ENCODE data around the gene C6orf62. TPM values are rescaled to one million over a fixed set of nuclear protein-coding genes. Genes with fewer than 3 reads are reported as not detected.
"Not testable (repeated sequence)": the region's sequence is repeated elsewhere in the genome, so short reads cannot be mapped to it uniquely, and the experiment has no call there.

C6orf62 gene
- total and polyA plus RNA-seq, 8 donors, result 29.5 to 87.1 (median 39.1) TPM

DNA sequence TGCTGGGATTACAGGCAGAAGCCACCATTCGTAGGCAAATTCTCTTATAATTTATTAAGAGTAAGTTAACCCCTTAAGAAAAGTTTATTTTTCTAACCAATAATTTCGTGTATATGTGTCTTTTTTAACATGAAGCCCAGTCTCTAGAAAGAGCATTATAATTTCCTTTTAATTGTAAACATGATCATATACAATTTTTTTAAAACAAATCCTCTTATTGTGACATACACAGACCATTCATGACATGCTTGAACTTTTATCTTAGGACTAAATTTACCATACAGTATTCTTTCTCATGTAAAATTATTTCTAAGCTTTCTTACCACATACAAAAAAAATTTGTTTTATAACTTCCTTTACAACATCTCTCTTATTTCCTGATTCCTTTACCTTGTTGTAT is 45.3 kb downstream of the C6orf62 start:
- Histone ChIP-seq H3K27ac (no peak overlapping the region), H3K4me3 (no peak overlapping the region), H3K4me1 (peaks cover 0 to 7% (median 2%) of the 10 kb centered on the region in 4 donors), H3K27me3 (no peaks in the 10 kb centered on the region), H3K36me3 (no peaks in the 10 kb centered on the region), H3K9me3 (peaks cover 0 to 13% (median 0%) of the 10 kb centered on the region in 4 donors)
- TF ChIP-seq POLR2A (IDR thresholded peaks at IDR 0.05) (no peak), EP300 (IDR thresholded peaks at IDR 0.05) (no peak), CTCF (IDR thresholded peaks at IDR 0.05) (no peak), POLR2AphosphoS5 (IDR thresholded peaks at IDR 0.05) (no peak)
- DNase-seq, result no peak
- intact Hi-C loops (cut with DNase I; ENCODE audit: low total_unique reads), result no loop called here
- 76 to 91% (median 86%) methylated on average over 2 of the region's 2 CpGs for WGBS, 5 donors

DNA sequence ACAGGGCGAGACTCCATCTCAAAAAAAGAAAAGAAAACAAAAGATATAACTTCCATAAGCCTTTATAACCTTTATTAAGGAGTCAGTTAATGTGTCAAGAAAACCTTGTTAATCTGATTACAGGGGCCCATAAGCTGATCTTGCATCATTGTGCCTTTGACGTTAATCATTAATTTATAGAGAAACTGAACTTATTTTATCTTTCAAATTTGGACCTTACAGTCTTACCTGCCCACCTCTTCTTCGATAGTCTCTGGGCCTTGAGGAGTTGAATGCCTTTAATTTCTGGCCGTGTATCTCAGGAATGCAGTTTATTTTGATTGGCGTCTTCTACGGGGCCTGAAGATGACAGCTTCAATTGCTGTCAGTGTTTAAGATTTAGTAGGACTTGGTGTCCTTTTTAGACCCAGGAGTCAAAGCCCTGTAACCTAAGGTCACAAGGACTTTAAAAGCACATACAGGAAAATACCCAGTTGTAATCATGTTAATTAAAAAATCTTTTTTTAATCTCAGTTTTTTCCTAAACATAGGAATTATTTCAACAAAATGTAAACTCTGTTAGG is 46.3 kb downstream of the C6orf62 start:
- no peaks in the 10 kb centered on the region for H3K36me3 ChIP-seq
- WGBS, 5 donors, result 84 to 92% (median 88%) methylated on average over 6 of the region's 6 CpGs
- no peaks in the 10 kb centered on the region for H3K27me3 ChIP-seq
- H3K4me1 ChIP-seq, result peaks cover 0 to 16% (median 10%) of the 10 kb centered on the region in 4 donors
- no peak overlapping the region for H3K4me3 ChIP-seq
- peaks cover 0 to 13% (median 0%) of the 10 kb centered on the region in 4 donors for H3K9me3 ChIP-seq
- no peak for DNase-seq
- no peak overlapping the region for H3K27ac ChIP-seq
- intact Hi-C loops (cut with DNase I; ENCODE audit: low total_unique reads), result no loop called here
- TF ChIP-seq EP300 (IDR thresholded peaks at IDR 0.05) (no peak), CTCF (IDR thresholded peaks at IDR 0.05) (no peak), POLR2A (IDR thresholded peaks at IDR 0.05) (no peak), POLR2AphosphoS5 (IDR thresholded peaks at IDR 0.05) (no peak)

DNA sequence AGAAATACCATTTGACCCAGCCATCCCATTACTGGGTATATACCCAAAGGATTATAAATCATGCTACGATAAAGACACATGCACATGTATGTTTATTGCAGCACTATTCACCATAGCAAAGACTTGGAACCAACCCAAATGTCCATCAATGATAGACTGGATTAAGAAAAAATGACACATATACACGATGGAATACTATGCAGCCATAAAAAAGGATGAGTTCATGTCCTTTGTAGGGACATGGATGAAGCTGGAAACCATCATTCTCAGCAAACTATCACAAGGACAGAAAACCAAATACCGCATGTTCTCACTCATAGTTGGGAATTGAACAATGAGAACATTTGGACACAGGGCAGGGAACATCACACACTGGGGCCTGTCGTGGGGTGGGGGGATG is 47.9 kb downstream of the C6orf62 start:
- intact Hi-C loops (cut with DNase I; ENCODE audit: low total_unique reads); H3K27me3 ChIP-seq; H3K4me3 ChIP-seq; H3K27ac ChIP-seq; DNase-seq; H3K36me3 ChIP-seq: not testable (repeated sequence)
- WGBS, 5 donors, result 95 to 100% (median 97%) methylated on average over 4 of the region's 4 CpGs
- H3K9me3 ChIP-seq, result peaks cover 0 to 13% (median 0%) of the 10 kb centered on the region in 4 donors
- H3K4me1 ChIP-seq, result peaks cover 0 to 21% (median 16%) of the 10 kb centered on the region in 4 donors

DNA sequence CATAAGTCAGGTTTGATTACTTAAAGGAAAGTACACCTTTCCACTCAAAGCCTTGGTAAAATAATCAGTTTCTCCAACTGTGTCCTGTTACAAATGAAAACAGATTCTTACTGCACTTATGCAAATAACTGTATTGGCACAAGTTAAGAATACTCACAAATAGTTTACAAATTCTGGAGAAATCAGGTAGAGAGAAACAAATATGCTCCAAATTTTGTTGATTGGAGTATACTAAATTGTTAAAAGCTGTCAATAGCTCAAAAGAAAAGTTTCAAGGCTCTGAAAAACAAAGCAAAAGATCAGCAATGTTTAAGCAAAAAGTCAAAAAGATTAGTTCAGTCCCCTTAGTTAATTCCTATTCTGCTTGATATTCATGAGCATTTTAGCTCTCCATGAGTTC is 48.5 kb downstream of the C6orf62 start:
- H3K4me1 ChIP-seq, result peaks cover 5 to 27% (median 22%) of the 10 kb centered on the region in 4 donors
- intact Hi-C loops (cut with DNase I; ENCODE audit: low total_unique reads); H3K4me3 ChIP-seq; DNase-seq; H3K27me3 ChIP-seq; H3K36me3 ChIP-seq; H3K27ac ChIP-seq: not testable (repeated sequence)
- H3K9me3 ChIP-seq, result peaks cover 0 to 13% (median 0%) of the 10 kb centered on the region in 4 donors

GRCh38 chr6:24668997-24669361 is 50.0 kb downstream of the C6orf62 start:
- Histone ChIP-seq H3K27me3 (no peaks in the 10 kb centered on the region), H3K4me3 (no peak overlapping the region), H3K36me3 (peaks cover 0 to 12% (median 6%) of the 10 kb centered on the region in 4 donors), H3K4me1 (peaks cover 9 to 41% (median 32%) of the 10 kb centered on the region in 4 donors), H3K27ac (no peak overlapping the region), H3K9me3 (peaks cover 0 to 13% (median 0%) of the 10 kb centered on the region in 4 donors)
- intact Hi-C loops (cut with DNase I; ENCODE audit: low total_unique reads), result no loop called here
- no peak for TF ChIP-seq EP300 (IDR thresholded peaks at IDR 0.05)
- TF ChIP-seq CTCF (IDR thresholded peaks at IDR 0.05), result no peak
- TF ChIP-seq POLR2A (IDR thresholded peaks at IDR 0.05), result no peak
- no peak for TF ChIP-seq POLR2AphosphoS5 (IDR thresholded peaks at IDR 0.05)
- 87 to 97% (median 96%) methylated on average over 9 of the region's 9 CpGs for WGBS, 5 donors
- DNase-seq, result no peak

DNA sequence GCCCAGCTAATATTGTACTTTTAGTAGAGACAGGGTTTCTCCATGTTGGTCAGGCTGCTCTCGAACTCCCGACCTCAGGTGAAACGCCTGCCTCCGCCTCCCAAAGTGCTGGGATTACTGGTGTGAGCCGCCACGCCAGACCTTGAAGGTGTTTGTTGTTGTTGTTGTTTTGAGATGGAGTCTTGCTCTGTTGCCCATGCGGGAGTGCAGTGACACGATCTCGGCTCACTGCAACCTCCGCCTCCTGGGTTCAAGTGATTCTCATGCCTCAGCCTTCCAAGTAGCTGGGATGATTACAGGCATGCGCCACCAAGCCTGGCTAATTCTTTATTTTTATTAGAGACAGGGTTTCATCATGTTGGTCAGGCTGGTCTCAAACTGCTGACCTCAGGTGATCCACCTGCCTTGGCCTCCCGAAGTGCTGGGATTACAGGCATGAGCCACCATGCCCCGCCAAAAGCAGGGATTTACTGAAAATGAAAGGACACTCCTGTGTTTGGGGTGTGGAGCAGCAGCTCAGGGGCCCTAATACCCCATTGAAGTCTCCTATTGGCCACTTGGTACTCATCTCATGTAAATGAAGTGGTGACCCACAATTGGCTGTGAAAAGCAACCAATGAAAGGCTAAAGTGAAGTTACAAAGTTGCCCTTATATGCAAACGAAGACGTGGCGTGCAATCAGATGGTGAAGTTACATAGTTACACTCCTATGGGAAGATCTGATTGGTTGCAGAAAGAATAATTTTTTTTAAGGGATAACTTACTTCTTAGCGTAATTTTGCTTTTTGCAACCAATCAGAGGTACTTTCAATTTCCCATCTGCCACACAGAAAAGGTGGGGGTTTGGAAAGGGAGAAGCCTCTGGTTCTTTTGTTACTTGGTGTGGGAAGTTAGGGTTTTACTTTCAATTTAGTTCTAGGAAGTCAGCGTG is 50.6 kb downstream of the C6orf62 start:
- intact Hi-C loops (cut with DNase I; ENCODE audit: low total_unique reads); DNase-seq; H3K27me3 ChIP-seq: not testable (repeated sequence)
- Histone ChIP-seq H3K4me3 (peak overlapping the region in 3 of 4 donors; percentile 70 to 82 (median 80)), H3K4me1 (peaks cover 9 to 47% (median 35%) of the 10 kb centered on the region in 4 donors), H3K9me3 (peaks cover 0 to 12% (median 0%) of the 10 kb centered on the region in 4 donors), H3K27ac (peak overlapping the region in 3 of 5 donors; percentile 92 to 93 (median 93)), H3K36me3 (peaks cover 0 to 18% (median 13%) of the 10 kb centered on the region in 4 donors)
- 91 to 97% (median 95%) methylated on average over 18 of the region's 18 CpGs for WGBS, 5 donors

Measured in stomach (tissue), 9 donors.